ENCODE results near the gene MBTPS1. TPM values are rescaled to one million over a fixed set of nuclear protein-coding genes. Genes with fewer than 3 reads are reported as not detected.

The MBTPS1 gene
- total RNA-seq: 101 and 121 TPM in 2 replicates

GRCh38 chr16:84116720-84117493 lies at the start of gene MBTPS1:
Gene MBTPS1 (minus strand): TSS chr16:84116942. CDS start chr16:84101783, 15,159 bp downstream.

GRCh38 chr16:84144859-84145639 lies 28.3 kb upstream of the MBTPS1 start, which contains the start of the genes DNAAF1 and HSDL1:
Gene DNAAF1 (plus strand): TSS chr16:84145308. CDS start chr16:84145441, 133 bp downstream.
Gene HSDL1 (minus strand): TSS chr16:84145177. CDS start chr16:84131321, 13,856 bp downstream.

GRCh38 chr16:84042308-84042878 lies 74.3 kb downstream of the MBTPS1 start, which contains the start of gene SLC38A8:
Gene SLC38A8 (minus strand): TSS chr16:84042795. CDS start chr16:84042157, 638 bp downstream.

Other genes starting within 250 kb of the MBTPS1 start
- gene MLYCD, start 217.8 kb downstream of the MBTPS1 start, total RNA-seq: 3.2 TPM in 2 replicates
- gene OSGIN1, start 163.7 kb downstream of the MBTPS1 start, total RNA-seq: 2.2 and 4.1 TPM in 2 replicates
- 0.13 TPM in 1 of 2 replicates, not detected in the other for gene NECAB2, start 148.7 kb downstream of the MBTPS1 start, total RNA-seq
- gene SLC38A8, start 74.1 kb downstream of the MBTPS1 start, total RNA-seq: not detected in 2 replicates
- gene HSDL1, start 28.2 kb upstream of the MBTPS1 start, total RNA-seq: 16.9 and 19.1 TPM in 2 replicates
- gene DNAAF1, start 28.4 kb upstream of the MBTPS1 start, total RNA-seq: under 0.01 and 0.06 TPM in 2 replicates
- 9.8 and 13.9 TPM in 2 replicates for gene TAF1C, start 70.1 kb upstream of the MBTPS1 start, total RNA-seq
- gene ADAD2, start 74.2 kb upstream of the MBTPS1 start, total RNA-seq: not detected in 2 replicates
- under 0.01 TPM in 1 of 2 replicates, not detected in the other for gene KCNG4, start 123.1 kb upstream of the MBTPS1 start, total RNA-seq
- gene WFDC1, start 177.9 kb upstream of the MBTPS1 start, total RNA-seq: 29.6 and 32.1 TPM in 2 replicates